Activated CD8-positive, alpha-beta memory T cell treated with anti-CD3 and anti-CD28 coated beads for 48 hours (primary cell): Measurements from ENCODE around the gene PPP1R13B.

Experiments used
- DNase-seq, 3 experiments: peaks; one replicate each; pipeline ENCODE4 v3.0.0-alpha.2; 2020; ENCODE audit warnings: low read depth in 2 of 3, low spot score in 2 of 3

PPP1R13B gene

DNA sequence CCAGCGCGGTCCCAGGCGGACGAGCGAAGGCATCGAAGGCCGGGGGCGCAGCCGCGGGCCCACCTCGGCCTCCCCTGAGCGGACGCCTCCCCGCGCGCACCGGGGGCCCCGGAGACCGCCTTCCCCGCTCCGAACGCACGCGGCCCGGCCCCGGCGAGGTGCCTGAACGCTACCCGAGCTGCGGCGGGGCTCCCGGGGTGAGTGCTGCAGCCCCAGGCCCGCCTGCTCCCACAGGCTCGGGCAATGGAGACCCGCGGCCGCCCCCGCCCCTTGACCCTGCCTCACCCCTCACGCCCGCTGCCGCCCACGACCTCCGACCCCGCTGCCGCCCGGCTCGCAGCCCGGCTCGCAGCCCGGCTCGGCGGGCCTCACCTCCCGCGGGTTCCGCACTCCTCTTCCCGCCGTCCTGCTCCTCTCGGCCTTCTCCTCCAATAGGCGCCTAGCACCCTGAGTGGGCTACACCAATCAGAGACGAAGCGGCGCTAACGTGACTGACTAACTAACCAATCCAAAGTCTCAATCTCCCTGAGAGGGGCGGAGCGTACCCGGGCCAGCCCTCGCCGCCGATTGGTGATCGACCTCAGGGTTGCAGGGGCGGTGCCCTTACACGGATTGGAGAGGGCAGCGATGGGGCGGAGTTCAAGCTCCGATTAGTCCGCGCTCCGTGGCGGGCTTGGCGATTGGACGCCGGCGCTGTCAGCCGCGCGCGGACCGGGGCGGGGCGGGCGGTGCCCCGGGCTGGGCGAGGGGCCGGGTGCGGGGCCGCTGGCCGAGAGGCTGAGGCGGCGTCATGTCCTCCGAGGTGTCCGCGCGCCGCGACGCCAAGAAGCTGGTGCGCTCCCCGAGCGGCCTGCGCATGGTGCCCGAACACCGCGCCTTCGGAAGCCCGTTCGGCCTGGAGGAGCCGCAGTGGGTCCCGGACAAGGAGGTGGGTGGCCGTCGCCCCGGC lies 132.0 kb downstream of the PPP1R13B start, which contains the start of the genes XRCC3 and ZFYVE21:
XRCC3 (minus strand) TSS at position 400 of the 949 bp plus-strand sequence. CDS start 4,364 bp downstream, outside the sequence.
ZFYVE21 (plus strand) TSS at position 759 of the 949 bp plus-strand sequence; CDS start at position 791, 32 bp downstream.
- peak; percentile 92 to 99 (median 97) for DNase-seq

DNA sequence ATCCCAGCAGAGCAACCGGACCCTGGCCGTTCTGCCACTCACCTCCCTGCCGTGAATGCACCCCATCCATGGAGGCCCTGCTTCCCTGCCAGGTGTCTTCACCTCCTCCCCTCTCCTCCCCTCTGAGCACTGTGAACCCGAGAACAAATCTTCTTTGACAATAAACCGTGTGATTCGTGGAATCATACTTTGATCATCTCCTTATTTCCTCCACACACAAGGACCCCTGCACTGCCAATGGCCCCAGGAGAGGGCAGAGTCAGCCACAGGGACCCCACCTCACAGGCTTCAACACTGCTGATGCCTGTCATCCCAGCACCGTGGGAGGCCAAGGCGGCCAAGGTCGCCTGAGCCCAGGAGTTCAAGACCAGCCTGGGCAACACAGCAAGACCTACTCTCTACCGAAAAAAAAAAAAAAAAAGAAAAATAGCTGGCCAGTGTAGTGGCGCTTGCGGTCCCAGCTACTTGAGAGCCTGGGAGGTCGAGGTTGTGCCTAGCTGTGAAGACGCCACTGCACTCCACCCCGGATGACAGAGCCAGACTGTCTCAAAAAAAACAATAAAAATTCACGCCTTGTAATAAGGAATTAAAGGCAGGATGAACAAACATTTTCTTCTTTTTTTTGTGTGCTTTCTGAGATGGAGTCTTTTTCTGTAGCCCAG lies 133.2 kb downstream of the PPP1R13B start:
- DNase-seq: no peak

DNA sequence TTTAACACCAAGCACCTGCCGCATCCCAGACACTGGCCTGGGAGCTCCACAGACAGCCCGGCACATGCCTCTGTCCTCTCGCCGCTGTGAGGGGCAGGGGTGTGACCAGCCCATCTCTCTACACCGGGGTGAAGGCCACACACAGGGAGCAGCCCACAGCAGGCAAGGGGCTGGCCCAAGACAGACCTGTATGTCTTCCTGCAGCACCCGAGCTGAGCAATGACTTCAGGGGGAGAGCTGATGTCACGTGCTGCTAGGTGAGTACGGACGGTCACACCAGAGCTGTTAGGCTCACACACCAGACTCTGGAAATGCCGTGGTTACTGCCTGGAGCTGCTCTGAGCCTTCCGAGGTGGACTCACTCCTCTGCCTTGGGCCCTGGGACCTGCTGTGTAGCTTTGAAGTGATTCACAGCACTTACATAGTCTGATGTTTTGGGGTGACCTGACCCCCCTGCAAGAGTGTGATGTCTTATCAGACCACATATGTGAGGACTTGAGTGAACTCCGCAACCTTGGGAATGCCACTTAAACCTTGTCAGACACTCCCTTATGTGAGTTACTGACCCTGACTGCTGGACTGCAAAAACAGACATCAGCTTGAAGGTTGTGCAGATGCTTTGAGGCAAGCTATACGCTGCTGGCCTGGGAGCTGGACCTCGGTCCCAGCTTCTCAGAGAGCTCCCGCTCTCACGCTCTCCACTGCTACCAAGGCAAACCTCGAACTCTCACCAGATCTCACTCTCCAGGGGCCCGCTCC lies 133.9 kb downstream of the PPP1R13B start:
- DNase-seq: no peak

DNA sequence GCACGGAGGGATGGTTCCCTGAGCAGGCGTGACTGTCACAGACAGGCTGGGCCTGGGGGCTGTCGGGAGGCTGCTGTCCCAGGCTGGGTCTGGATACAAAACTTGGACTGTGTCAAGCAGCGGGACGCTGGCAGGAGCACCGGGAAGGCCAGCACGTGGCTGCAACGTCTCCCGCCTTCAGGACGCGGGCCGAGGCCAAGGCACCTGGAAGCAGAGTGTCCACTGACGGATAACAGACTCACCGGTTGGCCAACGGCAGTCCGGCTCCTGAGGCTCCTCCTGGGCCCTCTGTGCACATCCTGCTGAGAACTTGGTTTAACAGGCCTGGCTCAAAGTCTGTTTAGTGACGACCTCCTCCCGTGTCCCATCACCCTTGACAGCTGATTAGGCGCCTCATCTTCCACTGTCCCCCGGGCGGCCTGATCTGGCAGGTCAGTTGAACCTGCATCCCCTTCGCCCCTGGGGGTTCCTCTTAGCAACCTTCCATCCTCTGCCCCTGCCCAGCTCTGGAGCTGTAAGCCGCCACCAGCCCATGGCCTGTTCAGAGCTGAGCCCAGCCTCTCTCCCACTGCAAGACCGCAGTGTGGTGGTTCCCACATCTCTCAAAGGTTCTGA lies 134.6 kb downstream of the PPP1R13B start:
- no peak for DNase-seq

GRCh38 chr14:103711516-103712431 lies 135.6 kb downstream of the PPP1R13B start:
- no peak for DNase-seq

GRCh38 chr14:103710771-103711377 lies 136.5 kb downstream of the PPP1R13B start:
- no peak for DNase-seq

DNA sequence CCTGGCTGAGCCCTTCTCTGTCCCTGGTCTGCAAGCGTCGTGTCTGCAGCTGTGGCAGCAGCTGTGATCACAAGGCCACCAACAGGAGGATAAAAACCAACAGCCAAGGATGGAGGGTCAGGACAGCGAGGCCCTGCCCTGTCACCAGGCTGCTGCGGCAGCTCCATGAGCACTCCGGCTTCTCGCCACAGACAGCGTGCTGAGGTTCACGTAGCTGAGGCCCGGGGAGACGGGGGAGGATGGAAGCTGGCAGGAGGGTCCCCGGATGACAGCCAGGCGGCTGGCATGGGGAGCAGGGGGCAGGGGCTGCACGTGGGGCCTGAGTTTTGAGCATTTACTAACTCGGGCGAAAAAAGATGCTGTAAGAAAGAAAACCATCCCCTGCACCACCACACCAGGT lies 137.6 kb downstream of the PPP1R13B start:
- no peak for DNase-seq

- DNase-seq: no peak
These were observed 138.6 kb downstream of the PPP1R13B start for GRCh38 chr14:103708750-103709187.

DNA sequence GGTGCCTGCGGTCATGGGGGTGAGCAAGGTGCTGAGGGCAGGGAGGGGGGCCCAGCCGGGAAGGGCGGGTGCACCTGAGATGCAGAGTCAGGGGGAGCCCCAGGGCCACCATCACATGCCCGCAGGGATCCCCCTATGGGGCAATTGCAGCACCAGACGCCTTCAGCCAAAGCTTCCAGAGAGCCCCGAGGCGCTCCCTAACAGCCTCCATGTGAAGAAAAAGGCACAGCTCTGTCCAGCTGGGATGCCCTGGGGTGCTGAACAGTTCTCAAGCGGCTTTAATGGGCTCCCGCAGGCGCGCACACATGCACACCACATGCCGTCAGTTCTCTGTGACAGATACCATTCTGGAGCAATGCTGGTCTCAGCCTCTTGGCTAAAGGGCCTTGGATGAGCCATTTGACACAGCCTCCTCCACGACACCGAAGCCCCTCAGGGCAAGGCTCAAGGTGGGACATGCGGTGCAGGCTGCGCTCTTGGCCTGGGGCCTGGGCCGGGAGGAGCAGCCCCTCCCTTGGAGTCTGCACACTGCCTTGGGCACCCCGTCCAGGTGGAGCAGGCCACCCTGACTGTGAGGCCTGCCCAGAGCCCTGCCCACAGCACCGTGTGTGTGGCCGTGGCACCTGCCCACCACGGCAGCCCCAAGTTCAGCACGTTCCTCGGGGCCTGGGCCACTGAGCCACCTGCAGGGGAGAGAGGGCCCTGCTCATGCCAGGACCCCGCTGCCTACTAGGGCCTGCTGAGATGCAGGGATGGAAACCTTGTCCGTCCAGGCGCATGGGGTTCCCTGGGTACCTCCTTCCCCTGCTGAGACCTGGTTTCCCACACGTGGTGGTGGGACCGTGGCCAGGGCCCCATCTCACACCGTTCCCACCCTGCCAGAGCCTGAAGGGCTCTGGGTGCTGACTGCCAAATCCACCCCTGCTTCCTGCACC lies 139.8 kb downstream of the PPP1R13B start:
- DNase-seq: no peak

DNA sequence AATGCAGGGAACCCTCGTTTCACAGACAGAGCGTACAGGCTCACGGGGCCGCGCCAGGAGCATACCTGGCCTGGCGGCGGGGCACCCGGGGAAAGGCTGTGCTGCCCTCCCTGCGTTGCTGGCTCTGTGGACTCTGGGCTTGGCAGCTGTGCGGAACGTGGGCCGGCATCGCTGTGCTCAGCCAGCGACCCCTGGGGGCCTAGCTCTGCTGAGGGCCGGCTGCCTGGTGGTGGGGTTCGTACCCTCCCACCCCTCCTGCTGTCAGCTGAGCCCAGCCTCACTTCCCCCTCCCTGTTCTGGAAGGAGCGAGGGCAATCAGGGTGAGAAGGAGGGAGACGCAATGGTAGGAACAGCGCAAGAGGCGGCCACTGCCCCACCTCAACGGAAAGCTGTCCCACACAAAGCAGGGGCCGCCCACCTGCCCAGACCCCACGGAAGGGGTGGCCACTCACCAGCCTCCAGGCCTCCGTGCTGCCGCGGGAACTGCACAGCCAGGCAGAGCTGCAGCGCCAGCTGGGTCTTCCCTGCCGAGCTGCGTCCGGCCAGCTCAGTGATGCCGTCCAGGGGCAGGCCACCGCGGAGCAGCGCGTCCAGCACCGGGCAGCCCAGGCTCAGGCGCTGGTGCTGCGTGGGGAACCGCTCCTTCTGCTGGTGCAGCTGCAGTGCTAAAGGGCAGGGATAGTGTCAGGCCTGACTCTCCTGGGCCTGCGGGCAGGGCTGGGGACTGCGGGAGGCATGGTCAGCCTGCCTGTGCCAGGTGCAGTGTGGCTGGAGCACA lies 140.6 kb downstream of the PPP1R13B start:
- no peak for DNase-seq

DNA sequence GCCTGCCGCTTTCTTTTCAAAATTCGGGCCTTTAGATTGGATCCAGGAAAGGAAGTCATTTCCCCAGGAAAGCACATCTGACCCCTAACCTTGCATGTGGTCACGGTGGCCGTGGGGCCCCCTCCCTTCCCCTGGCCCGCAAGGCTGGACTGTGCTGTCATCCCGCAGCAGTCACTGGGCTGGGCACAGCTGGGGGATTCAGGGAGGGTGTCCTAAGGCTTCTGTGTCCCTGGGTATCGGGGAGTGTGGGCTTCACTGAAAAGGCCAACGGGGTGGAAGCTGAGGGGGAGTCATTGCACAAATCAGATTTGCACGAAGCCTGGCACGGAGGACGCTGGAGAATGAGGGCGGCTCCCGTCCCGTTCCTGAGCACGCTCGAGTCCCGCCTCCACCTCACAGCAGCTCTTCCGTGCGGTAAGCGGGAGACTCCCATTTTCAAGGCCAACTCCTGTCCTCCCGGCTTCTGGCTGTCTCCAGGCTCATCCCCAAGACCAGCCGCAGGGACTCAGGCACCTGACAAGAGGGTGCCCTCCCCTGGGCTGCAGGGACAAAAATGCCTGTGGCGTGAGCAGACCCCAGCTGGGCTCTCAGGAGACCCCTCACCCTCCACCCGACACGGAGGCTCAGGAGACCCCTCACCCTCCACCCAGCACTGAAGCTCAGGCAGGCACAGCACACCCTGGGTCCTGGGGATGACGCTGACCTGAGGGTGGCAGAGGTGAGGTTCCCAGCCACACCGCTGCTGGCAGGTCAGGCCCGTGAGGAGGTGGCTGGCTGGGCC lies 141.7 kb downstream of the PPP1R13B start:
- DNase-seq: no peak

- DNase-seq: no peak
These were observed 142.3 kb downstream of the PPP1R13B start for GRCh38 chr14:103705118-103705503.

GRCh38 chr14:103704708-103705107 lies 142.7 kb downstream of the PPP1R13B start:
- DNase-seq: no peak

DNA sequence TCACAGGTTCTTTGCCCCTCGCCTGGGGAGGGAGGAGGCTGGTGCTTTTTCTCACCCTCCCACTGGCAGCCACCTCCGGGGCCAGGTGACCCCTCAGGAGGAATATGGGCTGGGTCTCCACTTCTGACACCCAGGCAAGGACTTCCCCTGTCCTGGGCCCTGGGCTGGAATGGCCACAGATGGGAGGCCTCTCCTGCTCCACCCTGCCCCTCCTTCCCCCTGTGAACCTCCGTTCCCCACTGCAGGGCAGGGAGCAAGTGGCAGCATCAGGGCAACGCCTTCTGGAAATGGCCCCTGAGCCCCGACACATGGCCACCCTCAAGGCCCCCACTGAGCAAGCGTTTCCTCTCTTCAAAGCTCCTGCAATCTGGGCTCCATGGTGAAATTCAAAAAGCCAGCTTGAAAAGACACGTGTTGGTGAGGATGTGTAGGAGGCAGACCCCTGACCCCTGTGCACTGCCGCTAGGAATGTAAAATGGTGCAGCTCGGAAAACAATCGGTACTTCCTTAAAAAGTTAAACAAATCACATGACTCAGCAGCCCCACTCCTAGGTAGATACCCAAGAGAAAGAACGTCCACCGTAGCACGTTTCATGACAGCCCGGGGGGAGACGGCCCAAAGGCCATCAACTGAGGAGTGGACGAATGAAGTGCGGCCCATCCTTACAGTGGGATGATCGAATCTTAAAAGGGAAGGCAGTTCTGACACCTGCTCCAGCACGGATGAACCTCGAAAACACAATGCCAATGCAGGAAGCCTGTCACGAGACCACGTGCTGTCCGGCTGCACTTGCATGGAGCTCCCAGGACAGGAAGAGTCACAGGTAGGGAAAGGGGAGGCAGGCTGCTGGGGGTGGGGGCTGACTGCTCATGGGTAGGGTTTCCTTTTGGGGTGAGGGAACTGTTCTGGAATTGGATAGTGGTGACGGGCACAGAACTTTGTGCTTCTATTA lies 143.7 kb downstream of the PPP1R13B start:
- no peak for DNase-seq
